Measurements from ENCODE around the gene RPP38. TPM values are rescaled to one million over a fixed set of nuclear protein-coding genes. Genes with fewer than 3 reads are reported as not detected.

The RPP38 gene
- total and polyA plus RNA-seq, 2 of the 8 experiments (the other 6 are each of a cell fraction or from before 2014, with no cell fraction given) = 20.8 to 23.3 TPM

DNA sequence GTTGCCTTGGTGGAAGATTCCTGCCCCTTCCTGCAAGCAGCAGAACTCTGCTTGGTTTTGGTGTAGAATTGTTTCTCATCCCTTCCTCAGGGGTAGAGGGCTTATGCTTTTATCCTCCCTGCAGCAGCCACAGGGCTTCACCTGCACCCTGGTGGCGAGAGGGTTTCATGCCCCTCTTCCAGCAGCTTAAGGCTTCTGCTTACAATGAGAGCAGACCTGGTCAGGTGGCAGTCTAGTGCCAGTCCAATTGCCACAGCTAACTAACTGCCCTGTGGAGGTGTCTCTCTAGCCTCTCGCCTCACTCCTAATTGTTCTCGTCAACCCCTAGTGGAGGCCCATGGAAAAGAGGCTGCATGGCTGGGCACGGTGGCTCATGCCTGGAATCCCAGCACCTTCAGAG is 27.9 kb upstream of the RPP38 start:
- Histone ChIP-seq H4K5ac (ENCODE audit: insufficient read length, low read depth, low read length) (no peak overlapping the region), H3K56ac (replicated peaks; ENCODE audit: insufficient read length, low read depth, low read length) (no peak overlapping the region), H3K4me1 (replicated peaks in 1 of 4; ENCODE audit: control insufficient read depth in 3 of 4, insufficient read depth in 4 of 4, low read length in 3 of 4) (no peaks in the 10 kb centered on the region), H2BK20ac (ENCODE audit: low read length) (no peak overlapping the region), H3K27me3 (replicated peaks in 1 of 4; ENCODE audit: control insufficient read depth in 3 of 4, extremely low read depth in 1 of 4, insufficient read depth in 3 of 4, low read length in 3 of 4) (no peaks in the 10 kb centered on the region), H2AK5ac (ENCODE audit: low read depth, low read length) (no peak overlapping the region), H2BK15ac (ENCODE audit: low read length) (no peak overlapping the region), H3K14ac (ENCODE audit: insufficient read length) (no peak overlapping the region), H3K27ac (ENCODE audit: low read depth, low read length) (no peak overlapping the region), H3K36me3 (ENCODE audit: control insufficient read depth in 2 of 4, insufficient read depth in 4 of 4, low read length in 3 of 4) (peaks cover 0 to 5% (median 3%) of the 10 kb centered on the region in 4 experiments; a peak in 3 of 8 replicates), H2BK12ac (ENCODE audit: low read depth, low read length) (no peak overlapping the region), H3K18ac (ENCODE audit: extremely low read depth, low read length) (no peak overlapping the region), H3K4me3 (ENCODE audit: extremely low read depth in 1 of 4, insufficient read depth in 2 of 4, low read depth in 3 of 4, low read length in 4 of 4) (no peak overlapping the region), H4K20me1 (replicated peaks in 1 of 2; ENCODE audit: control insufficient read depth in 1 of 2, insufficient read depth in 2 of 2, low read length in 2 of 2) (no peaks in the 10 kb centered on the region), H2AFZ (ENCODE audit: low read length) (no peak overlapping the region), H3K79me1 (ENCODE audit: low read depth, low read length) (no peaks in the 10 kb centered on the region), H3K9ac (replicated peaks in 1 of 4; ENCODE audit: extremely low read depth in 1 of 4, low read depth in 3 of 4, low read length in 3 of 4) (no peak overlapping the region), H3K23me2 (ENCODE audit: low read depth, low read length) (no peaks in the 10 kb centered on the region), H2BK5ac (ENCODE audit: low read depth, low read length) (no peak overlapping the region), H3K4ac (replicated peaks; ENCODE audit: insufficient read length, low read depth, low read length) (no peak overlapping the region), H4K91ac (replicated peaks; ENCODE audit: insufficient read length, low read length) (no peak overlapping the region), H2BK120ac (replicated peaks; ENCODE audit: low read depth, low read length) (no peak overlapping the region), H4K8ac (ENCODE audit: extremely low read depth, insufficient read depth, low read length) (no peak overlapping the region), H3K9me3 (ENCODE audit: insufficient read depth in 2 of 2, low read depth in 1 of 2, low read length in 1 of 2) (peaks cover 23 to 24% of the 10 kb centered on the region in 2 experiments), H3K4me2 (ENCODE audit: insufficient read depth in 1 of 2, low read depth in 2 of 2, low read length in 2 of 2) (no peak overlapping the region), H3K23ac (ENCODE audit: insufficient read length) (no peak overlapping the region), H3K79me2 (ENCODE audit: control insufficient read depth in 1 of 2, insufficient read depth in 2 of 2, low read length in 2 of 2) (no peaks in the 10 kb centered on the region)
- peak; percentile 4 to 27 (median 20); a peak in 3 of 4 replicates for TF ChIP-seq CTCF (IDR thresholded peaks at IDR 0.05; ENCODE audit: control extremely low read depth in 1 of 3, insufficient read depth in 1 of 3, low read depth in 1 of 3, low read length in 3 of 3)
- peak; percentile 22 to 36; a peak in 3 of 4 replicates for TF ChIP-seq RAD21 (IDR thresholded peaks at IDR 0.05 in 1 of 2, conservative IDR thresholded peaks at IDR 0.05 in 1 of 2; ENCODE audit: low read depth in 2 of 2, low read length in 2 of 2)
- no peak for TF ChIP-seq TEAD4 (IDR thresholded peaks at IDR 0.05; ENCODE audit: low read depth, low read length)
- 86% methylated on average over 4 of the region's 4 CpGs; no CpG with 5 or more reads in 1 of the 2 experiments for WGBS, 2 experiments (ENCODE audit: extremely low coverage in 1 of 2, insufficient coverage in 1 of 2, insufficient read length in 1 of 2, insufficient replicate concordance in 2 of 2, low coverage in 1 of 2, low lambda C conversion rate in 2 of 2, missing lambda C conversion rate in 1 of 2)
- FAIRE-seq (no peak), DNase-seq (ENCODE audit: low read depth in 1 of 2, low spot score in 2 of 2) (no peak)
- POLR2A ChIA-PET (ENCODE audit: partially characterized antibody) = no interaction called here
- CTCF ChIA-PET (ENCODE audit: partially characterized antibody) = no interaction called here
